ENCODE measurements around the gene ZDHHC23. TPM values are rescaled to one million over a fixed set of nuclear protein-coding genes. Genes with fewer than 3 reads are reported as not detected.

The ZDHHC23 gene
- total RNA-seq, 1 donor from 2014 or later: 9.7 TPM

- no peaks in the 10 kb centered on the region for H3K36me3 ChIP-seq
- intact Hi-C loops (cut with DNase I): no loop called here
- ATAC-seq (no peak), DNase-seq (no peak)
- no peaks in the 10 kb centered on the region for H3K27me3 ChIP-seq (ENCODE audit: low read depth)
- no peak overlapping the region for H3K4me3 ChIP-seq
- TF ChIP-seq CTCF (IDR thresholded peaks at IDR 0.05): no peak
- no peak overlapping the region for H3K27ac ChIP-seq
- H3K4me1 ChIP-seq: peaks cover 10% of the 10 kb centered on the region
- no peaks in the 10 kb centered on the region for H3K9me3 ChIP-seq
Measured at GRCh38 chr3:113952921-113953320, 5.1 kb downstream of the ZDHHC23 start.

GRCh38 chr3:113953677-113954076, 5.9 kb downstream of the ZDHHC23 start:
- no peak for TF ChIP-seq CTCF (IDR thresholded peaks at IDR 0.05)
- no peak overlapping the region for H3K4me3 ChIP-seq
- intact Hi-C loops (cut with DNase I): no loop called here
- ATAC-seq: no peak
- no peak overlapping the region for H3K27ac ChIP-seq
- no peak for DNase-seq
- H3K9me3 ChIP-seq: no peaks in the 10 kb centered on the region
- no peaks in the 10 kb centered on the region for H3K36me3 ChIP-seq
- peaks cover 6% of the 10 kb centered on the region for H3K4me1 ChIP-seq
- no peaks in the 10 kb centered on the region for H3K27me3 ChIP-seq (ENCODE audit: low read depth)

GRCh38 chr3:113954091-113954685, 6.4 kb downstream of the ZDHHC23 start:
- no peak for DNase-seq
- intact Hi-C loops (cut with DNase I): no loop called here
- no peak overlapping the region for H3K27ac ChIP-seq

GRCh38 chr3:113963879-113964278, 16.1 kb downstream of the ZDHHC23 start:
- intact Hi-C loops (cut with DNase I): no loop called here
- no peak overlapping the region for H3K4me3 ChIP-seq
- ATAC-seq: no peak
- TF ChIP-seq CTCF (IDR thresholded peaks at IDR 0.05): no peak
- no peaks in the 10 kb centered on the region for H3K27me3 ChIP-seq (ENCODE audit: low read depth)
- H3K36me3 ChIP-seq: no peaks in the 10 kb centered on the region
- no peak for DNase-seq
- no peak overlapping the region for H3K27ac ChIP-seq
- no peaks in the 10 kb centered on the region for H3K9me3 ChIP-seq
- H3K4me1 ChIP-seq: no peaks in the 10 kb centered on the region

More at GRCh38 chr3:113954091-113954685, 6.4 kb downstream of the ZDHHC23 start:
- Histone ChIP-seq H3K4me3 (no peak overlapping the region), H3K9me3 (no peaks in the 10 kb centered on the region), H3K4me1 (peaks cover 1% of the 10 kb centered on the region), H3K27me3 (ENCODE audit: low read depth) (no peaks in the 10 kb centered on the region), H3K36me3 (no peaks in the 10 kb centered on the region)
- no peak for TF ChIP-seq CTCF (IDR thresholded peaks at IDR 0.05)
- ATAC-seq: no peak

- H3K4me1 ChIP-seq: no peaks in the 10 kb centered on the region
- DNase-seq (no peak), ATAC-seq (no peak)
- H3K27me3 ChIP-seq (ENCODE audit: low read depth): no peaks in the 10 kb centered on the region
- H3K36me3 ChIP-seq: no peaks in the 10 kb centered on the region
- H3K9me3 ChIP-seq: no peaks in the 10 kb centered on the region
- H3K4me3 ChIP-seq: no peak overlapping the region
- intact Hi-C loops (cut with DNase I): no loop called here
- no peak overlapping the region for H3K27ac ChIP-seq
- TF ChIP-seq CTCF (IDR thresholded peaks at IDR 0.05): no peak
Measured at GRCh38 chr3:113966172-113966571, 18.4 kb downstream of the ZDHHC23 start.

Measured in lower lobe of right lung (tissue), 2 donors.